Testis (tissue), 2 donors: ENCODE data around the gene ZNF423.

Experiments used
- POLR2A ChIP-seq: fragments of 450-650 bp; IDR thresholded peaks from one replicate; pipeline ENCODE4 v1.6.1; 2017; ENCODE audit warnings: antibody characterized with exemption, mild to moderate bottlenecking, moderate library complexity
- TF ChIP-seq, protein P1 (sequence below), 3 experiments: fragments of 450-650 bp in 2 of 3; fragments of 200-600 bp in 1 of 3; sonication (generic) in 1 of 3; IDR thresholded peaks; one replicate each; pipeline ENCODE4 v1.5.1; 2016 to 2019; ENCODE audit warnings: antibody characterized with exemption in 3 of 3, mild to moderate bottlenecking in 2 of 3, moderate library complexity in 1 of 3

DNA sequence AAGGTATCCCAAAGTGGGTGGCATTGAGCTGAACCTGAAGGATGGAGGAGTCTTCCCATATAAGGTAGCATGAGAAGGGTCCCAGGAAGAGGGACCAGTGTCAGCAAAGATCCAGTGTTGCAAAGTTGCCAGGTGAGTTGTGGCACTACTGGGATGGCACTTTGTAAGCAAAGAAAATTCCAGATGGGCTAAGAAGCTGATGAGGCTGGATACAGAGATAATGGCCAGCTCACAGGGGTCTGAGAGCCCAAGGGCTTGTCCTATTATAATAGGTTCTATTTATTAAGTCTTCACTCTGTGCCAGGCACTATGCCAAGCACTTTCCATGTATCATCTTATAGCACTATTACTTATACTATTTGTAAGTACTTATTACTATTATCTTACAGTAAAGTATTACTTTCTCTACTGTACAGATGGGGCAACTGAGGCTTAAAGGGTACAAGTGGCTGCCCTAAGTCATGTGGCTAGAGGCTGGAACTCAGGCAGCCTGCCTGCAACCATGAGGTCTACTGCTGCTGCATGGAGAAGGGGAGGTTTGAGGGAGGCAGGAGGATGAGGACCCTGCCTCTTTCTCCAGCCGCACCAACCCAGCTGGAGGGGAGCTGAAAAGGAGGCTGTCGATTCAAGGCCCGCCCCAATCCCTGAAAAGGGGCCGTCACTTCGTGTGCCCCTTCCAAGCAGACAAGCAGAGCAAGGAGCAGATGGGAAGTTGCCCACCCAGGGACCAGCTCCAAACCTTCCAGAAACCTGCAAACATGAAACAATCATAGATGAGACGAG, 395.8 kb downstream of the ZNF423 start:
- TF ChIP-seq, protein P1, sequence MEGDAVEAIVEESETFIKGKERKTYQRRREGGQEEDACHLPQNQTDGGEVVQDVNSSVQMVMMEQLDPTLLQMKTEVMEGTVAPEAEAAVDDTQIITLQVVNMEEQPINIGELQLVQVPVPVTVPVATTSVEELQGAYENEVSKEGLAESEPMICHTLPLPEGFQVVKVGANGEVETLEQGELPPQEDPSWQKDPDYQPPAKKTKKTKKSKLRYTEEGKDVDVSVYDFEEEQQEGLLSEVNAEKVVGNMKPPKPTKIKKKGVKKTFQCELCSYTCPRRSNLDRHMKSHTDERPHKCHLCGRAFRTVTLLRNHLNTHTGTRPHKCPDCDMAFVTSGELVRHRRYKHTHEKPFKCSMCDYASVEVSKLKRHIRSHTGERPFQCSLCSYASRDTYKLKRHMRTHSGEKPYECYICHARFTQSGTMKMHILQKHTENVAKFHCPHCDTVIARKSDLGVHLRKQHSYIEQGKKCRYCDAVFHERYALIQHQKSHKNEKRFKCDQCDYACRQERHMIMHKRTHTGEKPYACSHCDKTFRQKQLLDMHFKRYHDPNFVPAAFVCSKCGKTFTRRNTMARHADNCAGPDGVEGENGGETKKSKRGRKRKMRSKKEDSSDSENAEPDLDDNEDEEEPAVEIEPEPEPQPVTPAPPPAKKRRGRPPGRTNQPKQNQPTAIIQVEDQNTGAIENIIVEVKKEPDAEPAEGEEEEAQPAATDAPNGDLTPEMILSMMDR (IDR thresholded peaks at IDR 0.05) = no peak
- no peak for TF ChIP-seq POLR2A
